H9 (cell line): ENCODE data around the gene VWA8. TPM values are rescaled to one million over a fixed set of nuclear protein-coding genes. Genes with fewer than 3 reads are reported as not detected.

ENCODE experiments used
- DNase-seq: peaks from one replicate; pipeline ENCODE4 v3.0.0-alpha.2; 2017
- H2AFZ ChIP-seq: one replicate; pipeline ENCODE4 v1.6.1; 2013; ENCODE audit warnings: mild to moderate bottlenecking, low read length, control low read depth, moderate library complexity
- H2AK5ac ChIP-seq: 2 replicates; pipeline ENCODE4 v1.6.1; 2013; ENCODE audit warnings: low read length, control low read depth, mixed read lengths; ENCODE audit not compliant: insufficient read length
- H2BK120ac ChIP-seq: one replicate; pipeline ENCODE4 v1.6.1; 2013; ENCODE audit warnings: low read depth, mild to moderate bottlenecking, low read length, control low read depth, inconsistent platforms; ENCODE audit not compliant: poor library complexity, severe bottlenecking
- H2BK12ac ChIP-seq: 2 replicates; pipeline ENCODE4 v1.6.1; 2013; ENCODE audit warnings: low read length, control low read depth, mixed read lengths, low read depth; ENCODE audit not compliant: insufficient read length
- H2BK15ac ChIP-seq: 2 replicates; pipeline ENCODE4 v1.6.1; 2013; ENCODE audit warnings: low read depth, low read length, control low read depth
- H2BK20ac ChIP-seq: one replicate; pipeline ENCODE4 v1.6.1; 2013; ENCODE audit warnings: low read depth, mild to moderate bottlenecking, low read length, control low read depth, inconsistent platforms; ENCODE audit not compliant: poor library complexity, severe bottlenecking
- H2BK5ac ChIP-seq: 2 replicates; pipeline ENCODE4 v1.6.1; 2013; ENCODE audit warnings: low read length, control low read depth, mixed read lengths; ENCODE audit not compliant: insufficient read length
- H3K14ac ChIP-seq: 2 replicates; pipeline ENCODE4 v1.6.1; 2013; ENCODE audit warnings: low read length, control low read depth; ENCODE audit not compliant: insufficient read depth
- H3K18ac ChIP-seq: 2 replicates; pipeline ENCODE4 v1.6.1; 2013; ENCODE audit warnings: low read depth, mild to moderate bottlenecking, mixed read lengths, low read length, control low read depth; ENCODE audit not compliant: insufficient read length
- H3K23ac ChIP-seq: 2 replicates; pipeline ENCODE4 v1.6.1; 2013; ENCODE audit warnings: low read length, control low read depth, mixed read lengths, low read depth; ENCODE audit not compliant: insufficient read length
- H3K23me2 ChIP-seq: 2 replicates; pipeline ENCODE4 v1.6.1; 2013; ENCODE audit warnings: low read depth, mild to moderate bottlenecking, mixed read lengths, low read length, control low read depth; ENCODE audit not compliant: insufficient read length, poor library complexity, severe bottlenecking
- H3K27ac ChIP-seq: 2 replicates; pipeline ENCODE4 v1.5.1; 2013; ENCODE audit warnings: low read length, control low read depth, mixed read lengths, low read depth; ENCODE audit not compliant: insufficient read length
- H3K27me3 ChIP-seq: 2 replicates; pipeline ENCODE4 v1.6.1; 2013; ENCODE audit warnings: low read length, control low read depth, inconsistent platforms; ENCODE audit not compliant: insufficient read depth
- H3K4ac ChIP-seq: 2 replicates; pipeline ENCODE4 v1.6.1; 2013; ENCODE audit warnings: low read depth, mild to moderate bottlenecking, control low read depth, inconsistent platforms, low read length, moderate library complexity
- H3K4me1 ChIP-seq: 2 replicates; pipeline ENCODE4 v1.6.1; 2013; ENCODE audit warnings: low read length, control low read depth, inconsistent platforms; ENCODE audit not compliant: insufficient read depth
- H3K4me2 ChIP-seq: 2 replicates; pipeline ENCODE4 v1.6.1; 2013; ENCODE audit warnings: low read length, control low read depth, mixed read lengths; ENCODE audit not compliant: insufficient read length, insufficient read depth
- H3K56ac ChIP-seq: 2 replicates; pipeline ENCODE4 v1.6.1; 2013; ENCODE audit warnings: low read depth, mild to moderate bottlenecking, mixed read lengths, low read length, control low read depth; ENCODE audit not compliant: insufficient read length
- H3K79me1 ChIP-seq: 2 replicates; pipeline ENCODE4 v1.6.1; 2013; ENCODE audit warnings: low read depth, mild to moderate bottlenecking, moderate library complexity, low read length, control low read depth, inconsistent platforms; ENCODE audit not compliant: insufficient read depth, poor library complexity, severe bottlenecking
- H3K79me2 ChIP-seq: 2 replicates; pipeline ENCODE4 v1.6.1; 2013; ENCODE audit warnings: low read length, control low read depth, inconsistent platforms; ENCODE audit not compliant: insufficient read depth
- H3K9ac ChIP-seq: 2 replicates; pipeline ENCODE4 v1.6.1; 2013; ENCODE audit warnings: low read length, control low read depth, mixed read lengths; ENCODE audit not compliant: insufficient read length; ENCODE audit errors: extremely low read depth
- H3K9me3 ChIP-seq: one replicate; pipeline ENCODE4 v1.6.1; 2013; ENCODE audit warnings: low read depth, low read length, inconsistent platforms; ENCODE audit not compliant: control insufficient read depth
- H3T11ph ChIP-seq: one replicate; pipeline ENCODE4 v1.6.1; 2013; ENCODE audit warnings: mild to moderate bottlenecking, low read length, control low read depth, inconsistent platforms
- H4K20me1 ChIP-seq: one replicate; pipeline ENCODE4 v1.6.1; 2013; ENCODE audit not compliant: control insufficient read depth, insufficient read length, insufficient read depth
- H4K5ac ChIP-seq: 2 replicates; pipeline ENCODE4 v1.6.1; 2013; ENCODE audit warnings: low read depth, mild to moderate bottlenecking, mixed read lengths, low read length, control low read depth; ENCODE audit not compliant: insufficient read length
- H4K8ac ChIP-seq: replicated peaks from 2 replicates; pipeline ENCODE4 v1.6.1; 2013; ENCODE audit warnings: low read length, control low read depth, mixed read lengths, low read depth; ENCODE audit not compliant: insufficient read length
- H4K91ac ChIP-seq: 2 replicates; pipeline ENCODE4 v1.6.1; 2013; ENCODE audit warnings: low read depth, mild to moderate bottlenecking, moderate library complexity, mixed read lengths, low read length, control low read depth; ENCODE audit not compliant: insufficient read length
- H3K27ac Mint-ChIP-seq, 3 experiments: 2 replicates in 2 of 3; 3 replicates in 1 of 3; pipeline ENCODE4 v1.8.0; 2020 to 2021; ENCODE audit warnings: mixed read lengths in 3 of 3, mild to moderate bottlenecking in 1 of 3, moderate library complexity in 1 of 3
- H3K27me3 Mint-ChIP-seq: 2 replicates; pipeline ENCODE4 v1.8.0; 2021; ENCODE audit warnings: low read depth, mild to moderate bottlenecking, moderate library complexity, mixed read lengths
- H3K36me3 Mint-ChIP-seq, 3 experiments: 2 replicates in 2 of 3; 3 replicates in 1 of 3; pipeline ENCODE4 v1.8.0; 2020 to 2021; ENCODE audit warnings: low read depth in 3 of 3, mixed read lengths in 3 of 3; ENCODE audit not compliant: insufficient read depth in 1 of 3
- H3K4me1 Mint-ChIP-seq, 2 experiments: 2 replicates each; pipeline ENCODE4 v1.8.0; 2020; ENCODE audit warnings: mixed read lengths in 2 of 2
- H3K4me3 Mint-ChIP-seq, 2 experiments: 2 replicates in 1 of 2; 3 replicates in 1 of 2; pipeline ENCODE4 v1.8.0; 2020 to 2021; ENCODE audit warnings: mild to moderate bottlenecking in 2 of 2, mixed read lengths in 2 of 2, moderate library complexity in 1 of 2
- H3K9me3 Mint-ChIP-seq, 2 experiments: 2 replicates in 1 of 2; 3 replicates in 1 of 2; pipeline ENCODE4 v1.8.0; 2020; ENCODE audit warnings: mild to moderate bottlenecking in 2 of 2, mixed read lengths in 2 of 2, moderate library complexity in 1 of 2
- CTCF ChIP-seq: fragments of 200-600 bp; sonication (generic); conservative IDR thresholded peaks from 3 replicates; pipeline ENCODE4 v1.8.0; 2021; ENCODE audit warnings: antibody characterized with exemption, mild to moderate bottlenecking
- WGBS: extraction: QIAGEN DNeasy Blood & Tissue Kit; methylation state at CpG from one replicate; pipeline ENCODE4 v1.1.7; 2013; ENCODE audit warnings: missing lambda C conversion rate, low lambda C conversion rate, mixed read lengths; ENCODE audit not compliant: insufficient read length; ENCODE audit errors: extremely low coverage; 5-methylcytosine and 5-hydroxymethylcytosine counted together
- total RNA-seq: library from RNA; stranded (reverse); gene quantifications from 2 replicates; pipeline ENCODE4 v1.2.1, GENCODE V29; 2021

Gene VWA8
- total RNA-seq, 1 experiment from 2014 or later: 17.4 TPM

- no peak overlapping the region for H3K27ac ChIP-seq
- Mint-ChIP-seq H3K4me3 (no peak overlapping the region), H3K36me3 (peaks cover 12 to 14% (median 13%) of the 10 kb centered on the region in 3 experiments; a peak in 6 of 7 replicates), H3K27ac (peak overlapping the region in 2 of 3 experiments; percentile 9 to 65; a peak in 5 of 7 replicates), H3K4me1 (peaks cover 15 to 22% of the 10 kb centered on the region in 2 experiments), H3K9me3 (no peaks in the 10 kb centered on the region), H3K27me3 (no peaks in the 10 kb centered on the region)
- no peak overlapping the region for H4K91ac ChIP-seq
- no peak overlapping the region for H3K9ac ChIP-seq
- no peaks in the 10 kb centered on the region for H3K79me2 ChIP-seq
- H3K56ac ChIP-seq: no peak overlapping the region
- H2BK15ac ChIP-seq: no peak overlapping the region
- no peak for TF ChIP-seq CTCF
- WGBS: no CpG with 5 or more reads among the region's 2 CpGs
- no peaks in the 10 kb centered on the region for H3K9me3 ChIP-seq
- H3K27me3 ChIP-seq: no peaks in the 10 kb centered on the region
- no peak overlapping the region for H3K23ac ChIP-seq
- no peak overlapping the region for H2BK120ac ChIP-seq
- no peaks in the 10 kb centered on the region for H3K79me1 ChIP-seq
- H3T11ph ChIP-seq: no peak overlapping the region
- no peak overlapping the region for H2BK5ac ChIP-seq
- no peak overlapping the region for H3K18ac ChIP-seq
- no peak overlapping the region for H4K5ac ChIP-seq
- H3K4me2 ChIP-seq: no peak overlapping the region
- no peak overlapping the region for H2AFZ ChIP-seq
- H3K4me1 ChIP-seq: no peaks in the 10 kb centered on the region
- H2BK20ac ChIP-seq: no peak overlapping the region
- no peak overlapping the region for H4K8ac ChIP-seq
- H3K14ac ChIP-seq: no peak overlapping the region
- H3K23me2 ChIP-seq: no peaks in the 10 kb centered on the region
- no peak overlapping the region for H3K4ac ChIP-seq
- H2BK12ac ChIP-seq: no peak overlapping the region
- no peak overlapping the region for H2AK5ac ChIP-seq
- DNase-seq: no peak
- H4K20me1 ChIP-seq: no peaks in the 10 kb centered on the region
Observed at GRCh38 chr13:41680900-41681299, 280.0 kb downstream of the VWA8 start.
